WERI-Rb-1 (cell line): ENCODE results near the gene RAB11FIP2.

Experiments used
- DNase-seq: peaks from one replicate; pipeline ENCODE4 v3.0.0-alpha.2; 2020
- H3K27ac ChIP-seq: fragments of 250-450 bp; sonication (Bioruptor Pico); 2 replicates; pipeline ENCODE4 v1.5.1; 2020; ENCODE audit warnings: mild to moderate bottlenecking, moderate library complexity
- H3K27me3 ChIP-seq: fragments of 250-450 bp; sonication (Bioruptor Pico); 2 replicates; pipeline ENCODE4 v1.5.1; 2021; ENCODE audit warnings: mild to moderate bottlenecking, low read depth, moderate library complexity; ENCODE audit not compliant: insufficient read depth, severe bottlenecking
- H3K36me3 ChIP-seq: fragments of 250-450 bp; sonication (Bioruptor Pico); 2 replicates; pipeline ENCODE4 v1.5.1; 2020; ENCODE audit warnings: mild to moderate bottlenecking, moderate library complexity
- H3K4me3 ChIP-seq: 2 replicates; pipeline ENCODE4 v1.5.1; 2011; ENCODE audit warnings: low read depth, mild to moderate bottlenecking, control low read depth, low read length
- H3K9me3 ChIP-seq: fragments of 250-450 bp; sonication (Bioruptor Pico); 2 replicates; pipeline ENCODE4 v1.5.1; 2021; ENCODE audit warnings: mild to moderate bottlenecking, moderate library complexity; ENCODE audit not compliant: severe bottlenecking
- TF ChIP-seq, protein P1 (sequence below): IDR thresholded peaks from 2 replicates; pipeline ENCODE4 v1.5.1; 2011; ENCODE audit warnings: low read depth, mild to moderate bottlenecking, control low read depth, inconsistent platforms, low read length

The RAB11FIP2 gene, protein sequence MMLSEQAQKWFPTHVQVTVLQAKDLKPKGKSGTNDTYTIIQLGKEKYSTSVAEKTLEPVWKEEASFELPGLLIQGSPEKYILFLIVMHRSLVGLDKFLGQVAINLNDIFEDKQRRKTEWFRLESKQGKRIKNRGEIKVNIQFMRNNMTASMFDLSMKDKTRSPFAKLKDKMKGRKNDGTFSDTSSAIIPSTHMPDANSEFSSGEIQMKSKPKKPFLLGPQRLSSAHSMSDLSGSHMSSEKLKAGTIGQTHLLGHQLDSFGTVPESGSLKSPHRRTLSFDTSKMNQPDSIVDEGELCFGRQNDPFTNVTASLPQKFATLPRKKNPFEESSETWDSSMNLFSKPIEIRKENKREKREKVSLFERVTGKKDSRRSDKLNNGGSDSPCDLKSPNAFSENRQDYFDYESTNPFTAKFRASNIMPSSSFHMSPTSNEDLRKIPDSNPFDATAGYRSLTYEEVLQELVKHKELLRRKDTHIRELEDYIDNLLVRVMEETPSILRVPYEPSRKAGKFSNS

DNA sequence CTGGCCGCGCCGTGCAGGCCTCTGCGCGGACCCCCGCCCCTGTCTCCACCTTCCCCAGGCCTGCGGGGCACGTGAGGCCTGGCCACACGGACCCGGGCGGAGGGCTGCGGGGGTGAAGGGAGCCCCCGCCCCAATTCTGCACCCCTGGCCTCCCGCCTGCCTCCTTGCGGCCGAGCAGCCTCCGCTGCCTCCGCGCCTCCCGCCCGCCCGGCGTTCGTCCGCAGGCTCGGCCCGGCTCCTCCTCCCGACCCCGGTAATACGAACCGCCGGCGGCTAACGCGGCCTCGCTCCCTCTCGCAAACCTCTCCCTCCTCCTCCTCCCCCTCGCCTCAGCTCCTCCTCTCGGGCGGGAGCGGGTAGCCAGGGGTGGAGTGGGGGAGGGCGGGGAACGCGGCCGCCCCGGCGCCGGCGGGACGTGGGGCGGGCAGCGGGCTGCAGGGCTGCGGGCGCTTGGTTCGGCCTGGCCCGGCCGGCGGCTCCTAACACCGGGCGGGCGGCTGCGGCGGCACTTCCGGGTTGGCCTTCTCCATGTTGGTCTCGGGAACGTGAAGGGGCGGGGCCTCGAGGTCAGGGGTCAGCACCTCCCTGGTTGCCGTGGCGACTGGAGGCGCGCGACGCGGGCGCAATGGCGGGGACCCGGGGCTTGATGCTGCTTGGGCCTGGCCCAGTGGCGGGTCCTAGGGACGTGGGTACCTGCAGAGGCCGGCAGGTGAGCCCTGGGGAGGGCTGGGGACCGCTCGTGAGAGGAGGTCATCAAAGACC, at the start of gene RAB11FIP2:
TSS of gene RAB11FIP2 (minus strand) at position 547 of the 762 bp plus-strand sequence. CDS start 778 bp downstream, outside the sequence.
- TF ChIP-seq, protein P1, sequence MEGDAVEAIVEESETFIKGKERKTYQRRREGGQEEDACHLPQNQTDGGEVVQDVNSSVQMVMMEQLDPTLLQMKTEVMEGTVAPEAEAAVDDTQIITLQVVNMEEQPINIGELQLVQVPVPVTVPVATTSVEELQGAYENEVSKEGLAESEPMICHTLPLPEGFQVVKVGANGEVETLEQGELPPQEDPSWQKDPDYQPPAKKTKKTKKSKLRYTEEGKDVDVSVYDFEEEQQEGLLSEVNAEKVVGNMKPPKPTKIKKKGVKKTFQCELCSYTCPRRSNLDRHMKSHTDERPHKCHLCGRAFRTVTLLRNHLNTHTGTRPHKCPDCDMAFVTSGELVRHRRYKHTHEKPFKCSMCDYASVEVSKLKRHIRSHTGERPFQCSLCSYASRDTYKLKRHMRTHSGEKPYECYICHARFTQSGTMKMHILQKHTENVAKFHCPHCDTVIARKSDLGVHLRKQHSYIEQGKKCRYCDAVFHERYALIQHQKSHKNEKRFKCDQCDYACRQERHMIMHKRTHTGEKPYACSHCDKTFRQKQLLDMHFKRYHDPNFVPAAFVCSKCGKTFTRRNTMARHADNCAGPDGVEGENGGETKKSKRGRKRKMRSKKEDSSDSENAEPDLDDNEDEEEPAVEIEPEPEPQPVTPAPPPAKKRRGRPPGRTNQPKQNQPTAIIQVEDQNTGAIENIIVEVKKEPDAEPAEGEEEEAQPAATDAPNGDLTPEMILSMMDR, result peak; percentile 29; the same call in 1 of the 2 replicates

DNA sequence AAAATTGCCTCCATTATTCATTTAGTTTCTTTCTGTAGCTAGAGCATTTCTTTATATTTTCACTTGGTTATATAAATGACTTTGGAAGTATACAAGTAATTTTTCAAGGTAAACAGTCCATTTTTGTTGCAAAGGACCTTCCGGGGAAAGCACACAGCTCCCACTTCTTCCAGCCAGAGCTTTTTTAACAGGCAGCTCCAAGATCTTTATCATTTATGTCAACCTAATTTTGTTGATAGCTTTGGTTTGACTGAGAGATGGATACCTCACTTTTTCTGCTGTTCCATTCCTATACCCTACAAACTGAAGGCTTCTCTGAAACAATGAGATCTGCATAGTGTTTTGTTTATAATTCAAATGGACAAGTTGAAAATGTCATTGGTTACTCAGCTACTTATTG, 49.3 kb upstream of the RAB11FIP2 start:
- no peak for DNase-seq
- Histone ChIP-seq H3K9me3 (no peaks in the 10 kb centered on the region), H3K27me3 (no peaks in the 10 kb centered on the region), H3K4me3 (no peak overlapping the region), H3K27ac (no peak overlapping the region), H3K36me3 (no peaks in the 10 kb centered on the region)
- TF ChIP-seq, protein P1, result no peak

More for the DNA sequence above, at the start of gene RAB11FIP2:
- H3K36me3 ChIP-seq, result peaks cover 3% of the 10 kb centered on the region; the same call in 1 of the 2 replicates
- no peaks in the 10 kb centered on the region for H3K9me3 ChIP-seq
- peak within 1 kb of the TSS; percentile 93 for H3K27ac ChIP-seq
- no peaks in the 10 kb centered on the region for H3K27me3 ChIP-seq
- H3K4me3 ChIP-seq, result peak within 1 kb of the TSS; percentile 66
- peak; percentile 97 for DNase-seq

DNA sequence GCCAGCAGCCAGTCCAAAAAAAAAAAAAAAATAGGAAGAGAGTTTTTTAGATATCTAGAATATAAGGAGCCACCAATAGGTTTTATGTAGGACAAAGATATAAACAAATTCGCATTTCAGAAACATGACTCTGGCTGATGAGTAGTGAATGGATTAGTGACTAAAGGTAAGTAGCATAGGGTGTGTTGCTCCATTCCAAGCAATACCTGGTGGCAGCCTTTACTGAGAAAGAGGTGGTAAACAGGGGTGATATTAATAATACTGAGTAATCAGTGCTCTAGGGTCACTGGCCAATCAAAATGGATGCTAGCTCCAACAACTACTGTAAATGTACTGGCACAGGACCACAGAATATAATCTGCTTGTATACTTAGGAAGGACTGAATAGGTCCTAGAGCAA, 45.5 kb upstream of the RAB11FIP2 start:
- H3K27ac ChIP-seq, result no peak overlapping the region
- no peaks in the 10 kb centered on the region for H3K36me3 ChIP-seq
- no peak for DNase-seq
- TF ChIP-seq, protein P1, result no peak
- no peaks in the 10 kb centered on the region for H3K9me3 ChIP-seq
- no peak overlapping the region for H3K4me3 ChIP-seq
- no peaks in the 10 kb centered on the region for H3K27me3 ChIP-seq

DNA sequence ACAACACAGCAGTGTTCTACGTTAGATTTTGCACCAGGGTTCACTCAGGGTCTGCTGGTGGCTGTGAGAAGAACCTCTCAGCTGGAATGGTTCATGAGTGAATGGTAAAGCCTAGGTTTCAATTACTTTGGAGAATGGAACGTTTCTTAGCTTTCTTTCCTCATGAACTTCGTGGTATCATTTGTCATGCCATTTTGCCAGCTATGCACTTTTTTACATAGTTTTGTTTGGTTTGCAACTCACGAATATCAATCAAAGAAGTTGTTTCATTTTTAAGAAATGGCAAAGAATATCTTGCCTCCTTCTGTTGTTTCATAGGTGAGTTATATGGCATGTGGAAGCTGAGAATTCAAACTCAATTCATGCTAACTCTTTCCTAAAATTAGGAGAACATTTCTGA, 34.1 kb upstream of the RAB11FIP2 start:
- Histone ChIP-seq H3K4me3 (no peak overlapping the region), H3K27ac (no peak overlapping the region), H3K36me3 (no peaks in the 10 kb centered on the region), H3K9me3 (no peaks in the 10 kb centered on the region), H3K27me3 (no peaks in the 10 kb centered on the region)
- TF ChIP-seq, protein P1, result no peak
- DNase-seq, result no peak

DNA sequence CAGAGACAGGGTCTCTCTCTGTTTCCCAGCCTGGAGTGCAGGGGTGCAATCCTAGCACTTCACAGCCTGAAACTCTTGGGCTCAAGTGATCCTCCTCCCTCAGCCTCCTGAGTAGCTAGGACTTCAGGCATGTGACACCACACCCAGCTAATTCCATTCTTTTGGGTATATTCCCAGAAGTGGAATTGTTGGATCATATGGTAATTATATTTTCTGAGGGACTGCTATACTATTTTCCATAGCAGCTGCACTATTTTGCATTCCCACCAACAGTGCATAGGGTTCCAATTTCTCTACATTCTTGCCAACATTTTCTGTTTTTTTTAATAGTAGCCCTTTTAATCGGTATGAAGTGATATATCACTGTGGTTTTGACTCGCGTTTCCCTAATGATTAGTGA, 30.0 kb upstream of the RAB11FIP2 start:
- Histone ChIP-seq H3K4me3 (no peak overlapping the region), H3K9me3 (no peaks in the 10 kb centered on the region), H3K27ac (no peak overlapping the region), H3K27me3 (no peaks in the 10 kb centered on the region), H3K36me3 (no peaks in the 10 kb centered on the region)
- DNase-seq, result no peak
- TF ChIP-seq, protein P1, result no peak
